GM21786 (cell line): ENCODE measurements around the gene PCBD1.

ENCODE experiments used
- ATAC-seq: cut with Tn5 transposase; IDR thresholded peaks from one replicate; pipeline ENCODE4 v1.9.1; 2021; ENCODE audit not compliant: unreplicated experiment

The PCBD1 gene

DNA sequence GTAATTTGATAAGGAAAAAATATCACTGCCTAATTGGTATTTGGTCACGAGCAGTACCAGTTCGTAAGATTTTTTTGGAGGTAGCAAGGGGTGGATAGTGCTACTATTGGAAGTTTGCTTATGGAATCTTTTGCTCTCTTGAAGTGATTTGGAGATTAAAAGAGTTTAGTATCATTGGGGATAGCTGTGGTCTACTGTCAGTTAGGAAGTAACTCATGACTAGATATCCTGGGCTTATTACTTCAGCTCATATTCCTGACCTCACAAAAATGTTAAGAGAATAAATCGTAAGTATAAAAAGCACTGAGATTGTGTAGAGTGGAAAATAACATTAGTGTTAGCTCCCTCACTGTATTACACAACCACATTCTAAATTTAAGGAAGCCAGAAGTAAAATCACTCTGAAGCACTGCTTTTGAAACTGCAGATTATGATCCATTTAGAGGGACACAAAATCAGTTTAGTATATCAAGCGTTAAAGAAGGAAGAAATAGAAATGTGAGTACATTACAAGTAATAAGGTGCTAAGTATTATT lies 50.0 kb downstream of the PCBD1 start:
- ATAC-seq = no peak

DNA sequence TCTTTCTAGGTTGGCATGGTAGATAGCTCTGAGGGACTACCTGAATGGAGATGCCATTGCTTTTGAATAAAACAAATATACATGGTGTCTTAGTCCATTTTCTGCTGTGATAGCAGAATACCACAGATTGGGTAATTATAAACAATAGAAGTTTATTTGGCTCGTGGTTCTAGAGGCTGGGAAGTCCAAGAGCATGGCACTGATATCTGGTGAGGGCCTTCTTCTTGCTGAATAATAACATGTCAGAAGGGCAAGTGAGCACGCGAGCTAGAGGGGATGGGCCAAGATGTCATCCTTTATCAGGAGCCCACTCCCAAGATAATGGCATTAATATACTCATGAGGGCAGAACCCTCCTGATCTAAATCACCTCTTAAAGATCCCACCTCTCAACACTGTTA lies 50.7 kb downstream of the PCBD1 start:
- ATAC-seq = no peak

DNA sequence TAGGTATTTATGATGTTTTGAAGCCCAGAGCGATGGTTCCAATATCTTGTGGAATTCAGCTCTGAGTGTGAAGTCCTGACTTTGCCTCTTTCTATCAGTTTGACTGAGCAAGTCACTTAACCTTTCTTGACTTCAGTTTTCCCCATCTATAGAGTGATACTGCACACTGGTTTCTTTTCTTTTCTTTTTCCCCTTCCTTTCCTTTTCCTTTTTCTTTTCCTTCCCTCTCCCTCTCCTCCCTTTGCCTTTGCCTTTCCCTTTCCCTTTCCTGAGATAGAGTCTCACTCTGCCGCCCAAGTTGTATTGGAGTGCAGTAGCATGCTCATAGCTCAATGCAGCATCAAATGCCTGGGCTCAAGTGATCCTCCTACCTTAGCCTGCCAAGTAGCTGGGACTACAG lies 52.0 kb downstream of the PCBD1 start:
- no peak for ATAC-seq

DNA sequence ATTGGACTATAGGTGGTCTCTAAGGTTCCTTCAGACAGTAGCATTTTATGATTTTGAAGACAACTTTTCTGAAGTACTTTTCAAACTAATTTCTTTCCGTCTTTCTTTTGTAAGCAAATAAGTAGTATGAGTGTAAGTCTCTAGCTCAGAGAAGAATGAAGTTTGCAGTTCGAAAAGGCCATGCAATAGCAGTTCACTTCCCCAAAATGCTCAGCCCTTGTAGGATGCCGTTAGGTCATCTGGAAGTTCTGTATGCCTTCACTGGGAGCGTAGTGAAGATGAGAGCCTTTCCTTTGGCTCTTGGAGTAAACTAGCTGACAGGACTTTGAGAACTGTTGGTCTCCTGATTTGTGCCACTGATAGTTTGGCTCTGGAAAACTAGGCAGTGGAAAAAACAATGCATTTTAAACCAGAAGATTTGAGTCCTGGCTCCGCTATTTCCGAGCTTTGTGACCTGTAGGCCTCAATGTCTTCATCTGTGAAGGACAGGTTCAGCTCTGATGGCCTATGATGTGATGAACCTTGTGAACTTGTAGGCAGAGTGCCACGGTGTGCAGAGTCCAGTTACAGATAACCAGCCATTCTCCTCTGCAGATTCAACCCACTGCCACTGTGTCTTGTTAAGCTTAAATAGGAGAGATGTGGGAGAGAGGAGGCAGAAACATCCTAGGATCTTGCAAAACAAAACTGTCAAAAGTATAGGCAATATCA lies 53.8 kb downstream of the PCBD1 start:
- ATAC-seq = no peak

DNA sequence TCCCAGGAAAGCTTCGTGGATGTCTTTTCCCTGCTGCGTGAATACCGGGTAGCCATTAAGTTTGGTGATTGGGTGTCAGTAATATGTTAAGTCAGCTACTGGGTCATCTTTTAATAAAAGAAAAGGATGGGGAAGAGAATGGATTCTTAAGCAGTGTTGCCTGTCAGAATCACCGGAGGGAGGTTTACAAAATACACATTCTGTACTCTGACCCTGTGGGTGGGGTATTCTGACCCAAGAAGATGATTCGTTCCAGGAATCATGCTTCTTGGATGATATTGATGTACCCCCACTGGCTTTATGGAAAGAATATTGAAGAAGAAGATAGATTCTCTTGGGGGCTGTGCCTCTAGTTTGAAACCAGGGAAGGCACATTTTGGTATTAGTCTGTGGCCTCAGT lies 54.3 kb downstream of the PCBD1 start:
- ATAC-seq = no peak

DNA sequence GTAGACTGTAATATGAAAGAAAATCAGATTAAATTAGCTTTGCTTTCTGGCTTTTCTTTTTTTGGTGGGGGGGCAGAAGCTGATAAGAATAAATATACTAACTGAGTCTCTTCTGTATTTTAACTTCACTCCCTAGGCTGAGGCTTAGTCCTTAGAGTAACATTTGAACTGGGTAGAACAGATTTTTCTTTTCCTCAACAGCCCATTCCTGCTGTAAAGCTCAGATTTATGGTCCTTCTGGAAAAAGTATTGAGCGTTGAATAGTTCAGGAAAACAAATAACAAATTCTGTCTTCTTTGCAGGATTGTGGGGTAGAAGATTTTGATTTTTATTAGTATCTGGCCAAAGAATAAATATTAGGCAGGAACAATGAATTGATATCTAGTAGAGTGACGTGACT lies 54.8 kb downstream of the PCBD1 start:
- ATAC-seq = no peak
